ENCODE measurements around the gene ADGRA1. TPM values are rescaled to one million over a fixed set of nuclear protein-coding genes. Genes with fewer than 3 reads are reported as not detected.

Gene ADGRA1
- total RNA-seq, 4 donors from 2014 or later: under 0.01 TPM; not detected in 3

GRCh38 chr10:133163889-133164815 lies 76.4 kb downstream of the ADGRA1 start:
- Histone ChIP-seq H3K36me3 (no peaks in the 10 kb centered on the region), H3K9me3 (no peaks in the 10 kb centered on the region), H3K4me3 (no peak overlapping the region), H3K27me3 (peaks cover 0 to 49% of the 10 kb centered on the region in 2 donors), H3K4me1 (peaks cover 0 to 25% (median 9%) of the 10 kb centered on the region in 4 donors), H3K27ac (no peak overlapping the region)
- WGBS, 2 donors: 69% methylated on average over 20 to 30 of the region's 31 CpGs
- no peak for TF ChIP-seq POLR2A (IDR thresholded peaks at IDR 0.05)
- TF ChIP-seq EP300 (IDR thresholded peaks at IDR 0.05): no peak
- no peak for TF ChIP-seq CTCF (IDR thresholded peaks at IDR 0.05)
- DNase-seq (ENCODE audit: low spot score in 2 of 2): no peak

GRCh38 chr10:133164816-133165555 lies 77.3 kb downstream of the ADGRA1 start:
- H3K36me3 ChIP-seq: no peaks in the 10 kb centered on the region
- no peak overlapping the region for H3K27ac ChIP-seq
- no peak overlapping the region for H3K4me3 ChIP-seq
- TF ChIP-seq CTCF (IDR thresholded peaks at IDR 0.05): no peak
- H3K4me1 ChIP-seq: peaks cover 0 to 17% (median 9%) of the 10 kb centered on the region in 4 donors
- H3K27me3 ChIP-seq: peaks cover 0 to 44% of the 10 kb centered on the region in 2 donors
- WGBS, 2 donors: 76 to 85% methylated on average over 11 of the region's 26 CpGs
- DNase-seq (ENCODE audit: low spot score in 2 of 2): no peak
- no peaks in the 10 kb centered on the region for H3K9me3 ChIP-seq

GRCh38 chr10:133165556-133166503 lies 78.1 kb downstream of the ADGRA1 start:
- H3K36me3 ChIP-seq: no peaks in the 10 kb centered on the region
- DNase-seq (ENCODE audit: low spot score in 2 of 2): no peak
- H3K4me1 ChIP-seq: peaks cover 0 to 10% (median 4%) of the 10 kb centered on the region in 4 donors
- WGBS, 2 donors: 83 to 85% methylated on average over 34 to 36 of the region's 40 CpGs
- TF ChIP-seq POLR2A (IDR thresholded peaks at IDR 0.05): no peak
- TF ChIP-seq CTCF (IDR thresholded peaks at IDR 0.05): no peak
- no peak for TF ChIP-seq EP300 (IDR thresholded peaks at IDR 0.05)
- H3K9me3 ChIP-seq: no peaks in the 10 kb centered on the region
- no peak overlapping the region for H3K27ac ChIP-seq
- no peak overlapping the region for H3K4me3 ChIP-seq
- H3K27me3 ChIP-seq: peaks cover 0 to 39% of the 10 kb centered on the region in 2 donors

GRCh38 chr10:133166504-133166827 lies 78.7 kb downstream of the ADGRA1 start:
- 91 to 92% methylated on average over 11 of the region's 11 CpGs for WGBS, 2 donors
- Histone ChIP-seq H3K4me1 (peaks cover 0 to 3% (median under 1%) of the 10 kb centered on the region in 4 donors), H3K9me3 (no peaks in the 10 kb centered on the region), H3K36me3 (no peaks in the 10 kb centered on the region), H3K27ac (no peak overlapping the region), H3K4me3 (no peak overlapping the region), H3K27me3 (peaks cover 0 to 32% of the 10 kb centered on the region in 2 donors)
- DNase-seq (ENCODE audit: low spot score in 2 of 2): no peak
- TF ChIP-seq EP300 (IDR thresholded peaks at IDR 0.05): no peak
- no peak for TF ChIP-seq CTCF (IDR thresholded peaks at IDR 0.05)
- TF ChIP-seq POLR2A (IDR thresholded peaks at IDR 0.05): no peak
